HEK293 (cell line): ENCODE data around the gene RAB20.

ENCODE experiments used
- BCL11A ChIP-seq: fragments of 450-650 bp; formaldehyde crosslinking; IDR thresholded peaks from 2 replicates; pipeline ENCODE4 v1.5.1; 2016; ENCODE audit warnings: low read depth, missing biosample characterization, missing genetic modification characterization
- PRDM2 ChIP-seq: fragments of 450-650 bp; formaldehyde crosslinking; IDR thresholded peaks from 2 replicates; pipeline ENCODE4 v1.5.1; 2016; ENCODE audit warnings: missing biosample characterization, missing genetic modification characterization, borderline replicate concordance
- ZFP3 ChIP-seq: fragments of 450-650 bp; formaldehyde crosslinking; IDR thresholded peaks from 2 replicates; pipeline ENCODE4 v1.5.1; 2016; ENCODE audit warnings: low read depth, missing biosample characterization, missing genetic modification characterization
- ZNF629 ChIP-seq: fragments of 450-650 bp; formaldehyde crosslinking; IDR thresholded peaks from 2 replicates; pipeline ENCODE4 v1.5.1; 2017; ENCODE audit warnings: missing biosample characterization, missing genetic modification characterization

- no peak for TF ChIP-seq ZFP3 (tag by site-specific recombination)
- TF ChIP-seq BCL11A (tag by site-specific recombination), result no peak
- TF ChIP-seq ZNF629 (tag by site-specific recombination), result no peak
- TF ChIP-seq PRDM2 (tag by site-specific recombination), result no peak
Measured at GRCh38 chr13:110600261-110600819, 38.8 kb upstream of the RAB20 start.
